Endothelial cell of umbilical vein (primary cell): ENCODE results near the gene UBE4B. TPM values are rescaled to one million over a fixed set of nuclear protein-coding genes. Genes with fewer than 3 reads are reported as not detected.

ENCODE experiments used
- BruUV-seq: library from RNA; stranded (reverse); fragments of 400-500 nt; replicated peaks from 2 replicates; lab custom pipeline; 2021; lab: Mats Ljungman, UMichigan
- CTCF ChIA-PET: fragments of 300-600, 350-600 bp; sonication (Branson Sonifier 250); formaldehyde crosslinking; loops from one replicate; lab custom pipeline; 2021; ENCODE audit warnings: antibody characterized with exemption, inconsistent platforms; lab: Charles Lee
- POLR2A ChIA-PET: fragments of 300-600, 350-600 bp; sonication (Branson Sonifier 250); formaldehyde crosslinking; loops from one replicate; lab custom pipeline; 2021; ENCODE audit warnings: antibody characterized with exemption, inconsistent platforms; lab: Charles Lee
- DNase-seq: peaks from one replicate; pipeline ENCODE4 v3.0.0-alpha.2; 2011; ENCODE audit warnings: low read depth, low spot score
- FAIRE-seq: peaks from 2 replicates; lab custom pipeline; 2011; peaks lifted over from hg19 to GRCh38; lab: Jason Lieb, UNC
- H2AFZ ChIP-seq: 2 replicates; pipeline ENCODE4 v1.6.0; 2012; ENCODE audit warnings: low read depth, low read length, control low read depth, inconsistent platforms
- H3K27ac ChIP-seq: 2 replicates; pipeline ENCODE4 v1.5.1; 2011; ENCODE audit warnings: low read depth, mild to moderate bottlenecking, control low read depth, low read length, moderate library complexity; ENCODE audit not compliant: insufficient read depth
- H3K27me3 ChIP-seq, 2 experiments: 2 replicates each; pipeline versions ENCODE4 v1.6.0 to v1.6.1; 2011; ENCODE audit warnings: low read length in 2 of 2, mixed read lengths in 1 of 2; ENCODE audit not compliant: control insufficient read depth in 2 of 2, insufficient read depth in 2 of 2
- H3K36me3 ChIP-seq, 2 experiments: 2 replicates in 1 of 2; 3 replicates in 1 of 2; pipeline ENCODE4 v1.5.1; 2011; ENCODE audit warnings: low read length in 2 of 2, mild to moderate bottlenecking in 1 of 2, moderate library complexity in 1 of 2; ENCODE audit not compliant: control insufficient read depth in 2 of 2, insufficient read depth in 2 of 2; ENCODE audit errors: extremely low read depth in 1 of 2
- H3K4me1 ChIP-seq: 3 replicates; pipeline ENCODE4 v1.5.1; 2011; ENCODE audit warnings: mild to moderate bottlenecking, low read length; ENCODE audit not compliant: control insufficient read depth, insufficient read depth; ENCODE audit errors: extremely low read depth
- H3K4me2 ChIP-seq: 2 replicates; pipeline ENCODE4 v1.6.1; 2011; ENCODE audit warnings: low read length, control low read depth, mixed read lengths; ENCODE audit not compliant: insufficient read depth
- H3K4me3 ChIP-seq, 3 experiments: fragments of 200-600 bp in 1 of 3; sonication (generic), shearing (Covaris generic) in 1 of 3; replicated peaks in 1 of 3; 2 replicates each; pipeline ENCODE4 v1.5.1; 2011 to 2016; ENCODE audit warnings: control low read depth in 3 of 3, low read length in 3 of 3, mild to moderate bottlenecking in 2 of 3, inconsistent platforms in 1 of 3, low read depth in 1 of 3, moderate library complexity in 1 of 3; ENCODE audit not compliant: insufficient read depth in 1 of 3
- H3K79me2 ChIP-seq: 2 replicates; pipeline ENCODE4 v1.6.0; 2012; ENCODE audit warnings: low read length, inconsistent platforms; ENCODE audit not compliant: control insufficient read depth, insufficient read depth
- H3K9ac ChIP-seq: replicated peaks from 2 replicates; pipeline ENCODE3; 2011; ENCODE audit warnings: low read length, control low read depth; ENCODE audit not compliant: insufficient read depth; ENCODE audit errors: extremely low read depth
- H3K9me1 ChIP-seq: replicated peaks from 3 replicates; pipeline ENCODE4 v1.6.0; 2011; ENCODE audit warnings: mild to moderate bottlenecking, low read length; ENCODE audit not compliant: control insufficient read depth, insufficient read depth; ENCODE audit errors: extremely low read depth
- H3K9me3 ChIP-seq: replicated peaks from 2 replicates; pipeline ENCODE4 v1.5.1; 2012; ENCODE audit warnings: low read length, inconsistent platforms; ENCODE audit not compliant: control insufficient read depth, insufficient read depth
- H4K20me1 ChIP-seq: replicated peaks from 2 replicates; pipeline ENCODE3; 2011; ENCODE audit warnings: mild to moderate bottlenecking, low read length; ENCODE audit not compliant: control insufficient read depth, insufficient read depth; ENCODE audit errors: extremely low read depth
- FOS ChIP-seq: IDR thresholded peaks from 2 replicates; pipeline ENCODE4 v1.6.1; 2011; ENCODE audit warnings: mild to moderate bottlenecking, low read length, moderate library complexity, borderline replicate concordance; ENCODE audit not compliant: insufficient read depth
- GATA2 ChIP-seq: IDR thresholded peaks from 2 replicates; pipeline ENCODE4 v1.7.0; 2011; ENCODE audit warnings: low read depth, mild to moderate bottlenecking, moderate library complexity, mixed read lengths, low read length; ENCODE audit not compliant: insufficient read length, insufficient read depth
- MAX ChIP-seq: IDR thresholded peaks from 2 replicates; pipeline ENCODE4 v1.6.1; 2011; ENCODE audit not compliant: insufficient read depth, insufficient read length
- dilution Hi-C: fragments of 300-500 bp; cut with MboI; formaldehyde crosslinking; loops from one replicate; pipeline ENCODE4 v1.15.0; 2019; ENCODE audit warnings: low sequenced_read_pairs; ENCODE audit not compliant: extremely low pct_ligation_motif_present
- intact Hi-C: fragments of 100-400 bp; cut with micrococcal nuclease; formaldehyde crosslinking; loops from one replicate; pipeline ENCODE4 v1.10.0; 2022
- polyA plus RNA-seq, 4 experiments: library from polyadenylated mRNA; depleted of rRNA in 3 of 4; stranded (reverse) in 3 of 4; unstranded in 1 of 4; fragments of >200 nt; gene quantifications; 2 replicates each; pipeline versions ENCODE4 v1.2.1 to v1.2.3, GENCODE V29; 2011 to 2012; ENCODE audit warnings: missing spikeins in 1 of 4
- total RNA-seq: library from RNA; stranded (reverse); gene quantifications from 2 replicates; pipeline ENCODE4 v1.2.3, GENCODE V29; 2021
- TF ChIP-seq, protein P1 (sequence below), 2 donors: IDR thresholded peaks; 1 replicate in 1 of 2; 2 replicates in 1 of 2; pipeline ENCODE4 v1.5.1; 2011; ENCODE audit warnings: low read length in 2 of 2, mild to moderate bottlenecking in 2 of 2, moderate library complexity in 2 of 2, control low read depth in 1 of 2, inconsistent platforms in 1 of 2, low read depth in 1 of 2; ENCODE audit not compliant: insufficient read depth in 1 of 2; ENCODE audit errors: extremely low read depth in 1 of 2

The UBE4B gene
- total and polyA plus RNA-seq, 2 donors (not counting 3 experiments of a cell fraction or from before 2014, with no cell fraction given) = 17.8 to 54.5 TPM

DNA sequence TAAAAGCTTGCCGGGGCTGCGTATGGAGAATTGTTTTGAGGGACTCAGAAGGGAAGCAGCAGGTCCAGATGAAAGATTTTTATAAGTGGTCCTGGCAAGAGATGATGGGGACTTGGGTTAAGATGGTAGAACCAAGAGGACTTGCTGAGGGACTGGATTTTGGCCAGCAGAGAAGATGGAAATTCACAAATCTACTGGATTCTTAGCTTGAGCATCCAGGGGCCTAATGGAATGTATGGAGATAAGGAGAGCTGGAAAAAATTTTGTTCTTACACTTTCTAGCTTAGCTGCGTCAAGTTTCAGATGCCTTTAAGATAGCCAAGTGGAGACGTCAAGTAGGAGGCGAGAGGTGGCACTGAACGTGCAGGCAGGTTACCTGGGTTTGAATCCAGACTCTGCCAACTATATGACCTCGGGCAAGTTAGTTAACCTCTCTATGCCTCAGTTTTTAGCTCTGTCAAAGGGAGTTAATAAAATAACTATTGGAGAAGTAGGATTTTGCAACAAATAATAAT is 39.1 kb upstream of the UBE4B start:
- Histone ChIP-seq H3K27ac (no peak overlapping the region), H3K4me2 (no peak overlapping the region), H3K9me1 (no peaks in the 10 kb centered on the region), H4K20me1 (no peaks in the 10 kb centered on the region), H2AFZ (no peak overlapping the region), H3K4me1 (peaks cover 24% of the 10 kb centered on the region), H3K79me2 (no peaks in the 10 kb centered on the region), H3K27me3 (peaks cover 23 to 42% of the 10 kb centered on the region in 2 experiments), H3K9ac (no peak overlapping the region), H3K36me3 (no peaks in the 10 kb centered on the region), H3K9me3 (no peaks in the 10 kb centered on the region), H3K4me3 (no peak overlapping the region)
- BruUV-seq = no TSS peak
- ChIA-PET POLR2A (no interaction called here), CTCF (interaction anchor here (0.7 to 1.8 kb wide), 5 partner anchors 11 to 209 kb away, joined by 3 to 8 read pairs (median 3); partner anchors contain the start of genes LZIC and NMNAT1)
- intact Hi-C loops (no loop called here), dilution Hi-C loops (no loop called here)
- TF ChIP-seq GATA2 (no peak), MAX (no peak), FOS (no peak)
- TF ChIP-seq, protein P1, sequence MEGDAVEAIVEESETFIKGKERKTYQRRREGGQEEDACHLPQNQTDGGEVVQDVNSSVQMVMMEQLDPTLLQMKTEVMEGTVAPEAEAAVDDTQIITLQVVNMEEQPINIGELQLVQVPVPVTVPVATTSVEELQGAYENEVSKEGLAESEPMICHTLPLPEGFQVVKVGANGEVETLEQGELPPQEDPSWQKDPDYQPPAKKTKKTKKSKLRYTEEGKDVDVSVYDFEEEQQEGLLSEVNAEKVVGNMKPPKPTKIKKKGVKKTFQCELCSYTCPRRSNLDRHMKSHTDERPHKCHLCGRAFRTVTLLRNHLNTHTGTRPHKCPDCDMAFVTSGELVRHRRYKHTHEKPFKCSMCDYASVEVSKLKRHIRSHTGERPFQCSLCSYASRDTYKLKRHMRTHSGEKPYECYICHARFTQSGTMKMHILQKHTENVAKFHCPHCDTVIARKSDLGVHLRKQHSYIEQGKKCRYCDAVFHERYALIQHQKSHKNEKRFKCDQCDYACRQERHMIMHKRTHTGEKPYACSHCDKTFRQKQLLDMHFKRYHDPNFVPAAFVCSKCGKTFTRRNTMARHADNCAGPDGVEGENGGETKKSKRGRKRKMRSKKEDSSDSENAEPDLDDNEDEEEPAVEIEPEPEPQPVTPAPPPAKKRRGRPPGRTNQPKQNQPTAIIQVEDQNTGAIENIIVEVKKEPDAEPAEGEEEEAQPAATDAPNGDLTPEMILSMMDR (IDR thresholded peaks at IDR 0.05; ENCODE audit: extremely low read depth in 1 of 2, insufficient read depth in 1 of 2, low read depth in 1 of 2, low read length in 2 of 2) = no peak
- DNase-seq = no peak
- FAIRE-seq = no peak
